WTC11 (cell line): ENCODE measurements around the gene RCN2. TPM values are rescaled to one million over a fixed set of nuclear protein-coding genes. Genes with fewer than 3 reads are reported as not detected.
A peak's percentile ranks its signal among the peaks of the same experiment; 100 is the strongest.

ENCODE experiments used
- ATAC-seq: fragments of 200-7000 bp; cut with Tn5 transposase; 2 replicates; pipeline ENCODE4 v1.10.0; 2021; ENCODE audit warnings: mild to moderate bottlenecking, moderate library complexity
- CTCF ChIA-PET: fragments of 300-600 bp; sonication (Branson Sonifier 250); formaldehyde crosslinking; loops from one replicate; lab custom pipeline; 2021; ENCODE audit warnings: antibody characterized with exemption; lab: Charles Lee
- POLR2A ChIA-PET: fragments of 350-600 bp; sonication (Branson Sonifier 250); formaldehyde crosslinking; loops from one replicate; lab custom pipeline; 2021; ENCODE audit warnings: antibody characterized with exemption; lab: Charles Lee
- DNase-seq: peaks from one replicate; pipeline ENCODE4 v3.0.0; 2021; ENCODE audit warnings: low spot score
- H3K27ac Mint-ChIP-seq: 2 replicates; pipeline ENCODE4 v1.8.0; 2021; ENCODE audit warnings: mixed read lengths
- H3K27me3 Mint-ChIP-seq: 2 replicates; pipeline ENCODE4 v1.8.0; 2021; ENCODE audit warnings: low read depth, mild to moderate bottlenecking, moderate library complexity, mixed read lengths
- H3K36me3 Mint-ChIP-seq: 2 replicates; pipeline ENCODE4 v1.8.0; 2021; ENCODE audit warnings: mixed read lengths
- H3K4me1 Mint-ChIP-seq: 2 replicates; pipeline ENCODE4 v1.8.0; 2022; ENCODE audit warnings: mixed read lengths
- H3K4me3 Mint-ChIP-seq: 2 replicates; pipeline ENCODE4 v1.8.0; 2021; ENCODE audit warnings: mild to moderate bottlenecking, moderate library complexity, mixed read lengths
- H3K9me3 Mint-ChIP-seq: 2 replicates; pipeline ENCODE4 v1.8.0; 2021; ENCODE audit warnings: mixed read lengths
- AFF4 ChIP-seq: sonication (generic); formaldehyde crosslinking; IDR thresholded peaks from 2 replicates; pipeline ENCODE4 v1.8.1; 2023; ENCODE audit warnings: mild to moderate bottlenecking, missing genetic modification reagents, borderline replicate concordance
- CBFB ChIP-seq: sonication (generic); formaldehyde crosslinking; IDR thresholded peaks from 2 replicates; pipeline ENCODE4 v1.8.1; 2022; ENCODE audit warnings: mild to moderate bottlenecking, low read depth, missing genetic modification reagents
- E2F5 ChIP-seq: sonication (generic); formaldehyde crosslinking; IDR thresholded peaks from 2 replicates; pipeline ENCODE4 v1.8.1; 2022; ENCODE audit warnings: mild to moderate bottlenecking, moderate library complexity, missing genetic modification reagents
- ELF4 ChIP-seq: sonication (generic); formaldehyde crosslinking; IDR thresholded peaks from 2 replicates; pipeline ENCODE4 v1.8.1; 2022; ENCODE audit warnings: low read depth, mild to moderate bottlenecking, moderate library complexity, missing genetic modification reagents
- FOXK1 ChIP-seq: sonication (generic); formaldehyde crosslinking; IDR thresholded peaks from 2 replicates; pipeline ENCODE4 v1.8.0; 2022; ENCODE audit warnings: mild to moderate bottlenecking, moderate library complexity, missing genetic modification reagents
- FOXP1 ChIP-seq: sonication (generic); formaldehyde crosslinking; IDR thresholded peaks from 2 replicates; pipeline ENCODE4 v1.8.0; 2022; ENCODE audit warnings: missing genetic modification reagents, mild to moderate bottlenecking, moderate library complexity, borderline replicate concordance
- IRF2 ChIP-seq: sonication (generic); formaldehyde crosslinking; IDR thresholded peaks from 2 replicates; pipeline ENCODE4 v1.8.0; 2022; ENCODE audit warnings: low read depth, missing genetic modification reagents, borderline replicate concordance
- MAX ChIP-seq: sonication (generic); formaldehyde crosslinking; IDR thresholded peaks from 2 replicates; pipeline ENCODE4 v1.8.0; 2022; ENCODE audit warnings: mild to moderate bottlenecking, missing genetic modification reagents
- MXD4 ChIP-seq: fragments of 250-450 bp; sonication (Bioruptor Pico); IDR thresholded peaks from 2 replicates; pipeline ENCODE4 v1.8.0; 2021; ENCODE audit warnings: mild to moderate bottlenecking, moderate library complexity, borderline replicate concordance
- PRDM15 ChIP-seq: sonication (generic); formaldehyde crosslinking; IDR thresholded peaks from 2 replicates; pipeline ENCODE4 v1.8.0; 2022; ENCODE audit warnings: missing genetic modification reagents
- RORB ChIP-seq: fragments of 250-450 bp; sonication (Bioruptor Pico); IDR thresholded peaks from 2 replicates; pipeline ENCODE4 v1.9.0; 2021; ENCODE audit warnings: mild to moderate bottlenecking
- TEAD1 ChIP-seq: sonication (generic); formaldehyde crosslinking; IDR thresholded peaks from 2 replicates; pipeline ENCODE4 v1.8.0; 2022; ENCODE audit warnings: mild to moderate bottlenecking, missing genetic modification reagents
- TEAD4 ChIP-seq: sonication (generic); formaldehyde crosslinking; IDR thresholded peaks from 2 replicates; pipeline ENCODE4 v1.8.0; 2022; ENCODE audit warnings: mild to moderate bottlenecking, missing genetic modification reagents
- USF2 ChIP-seq: sonication (generic); formaldehyde crosslinking; IDR thresholded peaks from 2 replicates; pipeline ENCODE4 v1.8.1; 2023; ENCODE audit warnings: mild to moderate bottlenecking, missing genetic modification reagents, moderate library complexity
- ZNF416 ChIP-seq: fragments of 250-450 bp; sonication (Bioruptor Pico); IDR thresholded peaks from 2 replicates; pipeline ENCODE4 v1.9.0; 2021; ENCODE audit warnings: mild to moderate bottlenecking, inconsistent platforms
- ZNF425 ChIP-seq: fragments of 250-450 bp; sonication (Bioruptor Pico); conservative IDR thresholded peaks from 2 replicates; pipeline ENCODE4 v1.9.0; 2021; ENCODE audit warnings: mild to moderate bottlenecking
- total RNA-seq: library from RNA; stranded (reverse); gene quantifications from 3 replicates; pipeline ENCODE4 v1.2.3, GENCODE V29; 2021

The RCN2 gene
- total RNA-seq, 1 experiment from 2014 or later: 112 TPM

GRCh38 chr15:76945494-76946093 is 14.0 kb downstream of the RCN2 start:
- Mint-ChIP-seq H3K9me3 (no peaks in the 10 kb centered on the region), H3K4me3 (no peak overlapping the region), H3K4me1 (peaks cover 16% of the 10 kb centered on the region), H3K36me3 (peaks cover 56% of the 10 kb centered on the region), H3K27ac (no peak overlapping the region), H3K27me3 (no peaks in the 10 kb centered on the region)
- DNase-seq: no peak
- ChIA-PET CTCF (no interaction called here), POLR2A (no interaction called here)
- ATAC-seq: no peak
- TF ChIP-seq FOXP1 (CRISPR knock-in tag): no peak
- TF ChIP-seq ZNF416 (CRISPR knock-in tag): no peak
- no peak for TF ChIP-seq ZNF425 (CRISPR knock-in tag)
- no peak for TF ChIP-seq IRF2 (CRISPR knock-in tag)
- no peak for TF ChIP-seq ELF4 (CRISPR knock-in tag)
- TF ChIP-seq RORB: no peak

GRCh38 chr15:76947454-76947853 is 15.9 kb downstream of the RCN2 start:
- H3K36me3 Mint-ChIP-seq: peaks cover 62% of the 10 kb centered on the region
- no peak for DNase-seq
- H3K27ac Mint-ChIP-seq: no peak overlapping the region
- H3K9me3 Mint-ChIP-seq: no peaks in the 10 kb centered on the region
- H3K4me1 Mint-ChIP-seq: no peaks in the 10 kb centered on the region
- no peak for ATAC-seq
- H3K27me3 Mint-ChIP-seq: no peaks in the 10 kb centered on the region
- H3K4me3 Mint-ChIP-seq: no peak overlapping the region
- no peak for TF ChIP-seq CBFB (CRISPR knock-in tag)
- TF ChIP-seq USF2 (CRISPR knock-in tag): no peak
- no peak for TF ChIP-seq E2F5
- TF ChIP-seq PRDM15: no peak
- TF ChIP-seq TEAD1 (CRISPR knock-in tag): no peak
- TF ChIP-seq MXD4 (CRISPR knock-in tag): no peak
- TF ChIP-seq MAX (CRISPR knock-in tag): no peak
- TF ChIP-seq RORB: no peak
- TF ChIP-seq TEAD4 (CRISPR knock-in tag): no peak
- no peak for TF ChIP-seq FOXK1 (CRISPR knock-in tag)
- ChIA-PET CTCF (no interaction called here), POLR2A (interaction anchor here (0.8 kb wide), 1 partner anchor 111 kb away, joined by 4 read pairs; no protein-coding TSS in a partner anchor)

GRCh38 chr15:76951220-76951619 is 19.7 kb downstream of the RCN2 start:
- peaks cover 9% of the 10 kb centered on the region for H3K4me1 Mint-ChIP-seq
- ChIA-PET CTCF (no interaction called here), POLR2A (no interaction called here)
- H3K4me3 Mint-ChIP-seq: no peak overlapping the region
- H3K36me3 Mint-ChIP-seq: peaks cover 36% of the 10 kb centered on the region
- H3K9me3 Mint-ChIP-seq: no peaks in the 10 kb centered on the region
- ATAC-seq: no peak
- no peak for DNase-seq
- H3K27ac Mint-ChIP-seq: peak overlapping the region; percentile 24; the same call in 1 of the 2 replicates
- H3K27me3 Mint-ChIP-seq: no peaks in the 10 kb centered on the region
- TF ChIP-seq FOXP1 (CRISPR knock-in tag) (no peak), AFF4 (CRISPR knock-in tag) (no peak)
